DMS53 (cell line): Measurements from ENCODE around the gene MAN2A2.
"Not testable (repeated sequence)": the region's sequence is repeated elsewhere in the genome, so short reads cannot be mapped to it uniquely, and the experiment has no call there.

Experiments used
- DNase-seq: peaks from one replicate; lab custom pipeline; 2025; lab: John Stamatoyannopoulos, UW

The MAN2A2 gene

GRCh38 chr15:90883976-90884718, 19.0 kb upstream of the MAN2A2 start, which contains the start of gene FES:
Gene FES (plus strand): TSS chr15:90884504. CDS start chr15:90885046, 542 bp downstream.
- no peak for DNase-seq

GRCh38 chr15:90884719-90885431, 18.2 kb upstream of the MAN2A2 start:
- no peak for DNase-seq

GRCh38 chr15:90885432-90886290, 17.4 kb upstream of the MAN2A2 start:
- DNase-seq: peak; percentile 74

GRCh38 chr15:90886291-90886614, 16.8 kb upstream of the MAN2A2 start:
- DNase-seq: no peak

GRCh38 chr15:90887037-90887481, 16.0 kb upstream of the MAN2A2 start:
- no peak for DNase-seq

- DNase-seq: no peak
Measured at GRCh38 chr15:90889313-90889730, 13.8 kb upstream of the MAN2A2 start.

GRCh38 chr15:90889736-90890456, 13.2 kb upstream of the MAN2A2 start:
- no peak for DNase-seq

GRCh38 chr15:90890839-90891238, 12.3 kb upstream of the MAN2A2 start:
- no peak for DNase-seq

- DNase-seq: no peak
Measured at GRCh38 chr15:90891346-90891949, 11.7 kb upstream of the MAN2A2 start.

GRCh38 chr15:90892023-90892422, 11.1 kb upstream of the MAN2A2 start:
- DNase-seq: no peak

GRCh38 chr15:90892498-90893174, 10.5 kb upstream of the MAN2A2 start:
- DNase-seq: no peak

- DNase-seq: no peak
Measured at GRCh38 chr15:90893175-90894090, 9.7 kb upstream of the MAN2A2 start.

GRCh38 chr15:90895571-90896117, 7.5 kb upstream of the MAN2A2 start:
- DNase-seq: no peak

GRCh38 chr15:90897131-90897655, 5.9 kb upstream of the MAN2A2 start:
- not testable (repeated sequence) for DNase-seq

- peak; percentile 26 for DNase-seq
Measured at GRCh38 chr15:90901175-90902039, 1.7 kb upstream of the MAN2A2 start.

GRCh38 chr15:90902040-90902839, 862 bp upstream of the MAN2A2 start:
- DNase-seq: peak; percentile 88
